Trophoblast cell (in vitro differentiated cells and primary cell): ENCODE measurements around the gene FUT3.

Experiments
- DNase-seq, 2 donors: peaks; one replicate each; pipeline ENCODE4 v3.0.0-alpha.2; 2016
- H2AFZ ChIP-seq: 2 replicates; pipeline ENCODE4 v1.6.1; 2013; ENCODE audit warnings: low read length, moderate library complexity, mild to moderate bottlenecking; ENCODE audit not compliant: insufficient read depth, poor library complexity
- H2AK5ac ChIP-seq: 2 replicates; pipeline ENCODE4 v1.6.1; 2013; ENCODE audit warnings: mild to moderate bottlenecking, low read length
- H2BK120ac ChIP-seq: 2 replicates; pipeline ENCODE4 v1.6.1; 2013; ENCODE audit warnings: low read length, mild to moderate bottlenecking, moderate library complexity; ENCODE audit not compliant: insufficient read depth, poor library complexity
- H2BK12ac ChIP-seq: 2 replicates; pipeline ENCODE4 v1.6.1; 2013; ENCODE audit warnings: mild to moderate bottlenecking, low read length, moderate library complexity
- H2BK5ac ChIP-seq: 2 replicates; pipeline ENCODE4 v1.6.1; 2013; ENCODE audit warnings: low read length, low read depth, moderate library complexity, mild to moderate bottlenecking; ENCODE audit not compliant: poor library complexity
- H3K14ac ChIP-seq: 2 replicates; pipeline ENCODE4 v1.6.1; 2013; ENCODE audit warnings: mild to moderate bottlenecking, low read length
- H3K18ac ChIP-seq: 2 replicates; pipeline ENCODE4 v1.6.1; 2013; ENCODE audit warnings: mild to moderate bottlenecking, low read length
- H3K23ac ChIP-seq: 2 replicates; pipeline ENCODE4 v1.6.1; 2013; ENCODE audit warnings: low read length
- H3K27ac ChIP-seq: 2 replicates; pipeline ENCODE4 v1.5.1; 2013; ENCODE audit warnings: low read depth, mild to moderate bottlenecking, inconsistent platforms, low read length, moderate library complexity
- H3K27me3 ChIP-seq: 2 replicates; pipeline ENCODE4 v1.6.1; 2013; ENCODE audit warnings: inconsistent platforms, mild to moderate bottlenecking, low read length, moderate library complexity; ENCODE audit not compliant: insufficient read depth
- H3K36me3 ChIP-seq, 2 experiments: 1 replicate in 1 of 2; 2 replicates in 1 of 2; pipeline ENCODE4 v1.6.1; 2013; ENCODE audit warnings: low read length in 2 of 2, mild to moderate bottlenecking in 2 of 2, moderate library complexity in 1 of 2; ENCODE audit not compliant: insufficient read depth in 2 of 2, control insufficient read depth in 1 of 2
- H3K4ac ChIP-seq: 2 replicates; pipeline ENCODE4 v1.6.1; 2013; ENCODE audit warnings: low read depth, mild to moderate bottlenecking, low read length, moderate library complexity
- H3K4me1 ChIP-seq, 2 experiments: 1 replicate in 1 of 2; 2 replicates in 1 of 2; pipeline ENCODE4 v1.6.1; 2013; ENCODE audit warnings: low read length in 2 of 2, mild to moderate bottlenecking in 2 of 2, moderate library complexity in 1 of 2; ENCODE audit not compliant: insufficient read depth in 2 of 2, control insufficient read depth in 1 of 2
- H3K4me2 ChIP-seq: 2 replicates; pipeline ENCODE4 v1.6.1; 2013; ENCODE audit warnings: inconsistent platforms, mild to moderate bottlenecking, low read length, moderate library complexity
- H3K4me3 ChIP-seq: 2 replicates; pipeline ENCODE4 v1.5.1; 2013; ENCODE audit warnings: mild to moderate bottlenecking, low read depth, low read length, inconsistent platforms
- H3K79me1 ChIP-seq: one replicate; pipeline ENCODE4 v1.6.1; 2013; ENCODE audit warnings: low read length
- H3K79me2 ChIP-seq: 2 replicates; pipeline ENCODE4 v1.6.1; 2013; ENCODE audit warnings: low read length, mild to moderate bottlenecking; ENCODE audit not compliant: control insufficient read depth, insufficient read depth, poor library complexity
- H3K9ac ChIP-seq: 2 replicates; pipeline ENCODE4 v1.6.1; 2013; ENCODE audit warnings: mild to moderate bottlenecking, low read length
- H3K9me3 ChIP-seq: 2 replicates; pipeline ENCODE4 v1.6.1; 2013; ENCODE audit warnings: low read depth, mild to moderate bottlenecking, control low read depth, inconsistent platforms, low read length; ENCODE audit not compliant: insufficient read depth
- H4K12ac ChIP-seq: 2 replicates; pipeline ENCODE4 v1.6.1; 2013; ENCODE audit warnings: low read depth, mild to moderate bottlenecking, low read length, moderate library complexity
- H4K8ac ChIP-seq: 2 replicates; pipeline ENCODE4 v1.6.1; 2013; ENCODE audit warnings: low read depth, mild to moderate bottlenecking, low read length, moderate library complexity
- H4K91ac ChIP-seq: one replicate; pipeline ENCODE4 v1.6.1; 2013; ENCODE audit warnings: low read depth, mild to moderate bottlenecking, low read length, moderate library complexity
- WGBS: extraction: QIAGEN DNeasy Blood & Tissue Kit; methylation state at CpG from one replicate; pipeline ENCODE4 v1.1.7; 2013; ENCODE audit warnings: missing lambda C conversion rate; ENCODE audit not compliant: insufficient read length, insufficient coverage; ENCODE audit errors: extremely low coverage; 5-methylcytosine and 5-hydroxymethylcytosine counted together

Gene FUT3

DNA sequence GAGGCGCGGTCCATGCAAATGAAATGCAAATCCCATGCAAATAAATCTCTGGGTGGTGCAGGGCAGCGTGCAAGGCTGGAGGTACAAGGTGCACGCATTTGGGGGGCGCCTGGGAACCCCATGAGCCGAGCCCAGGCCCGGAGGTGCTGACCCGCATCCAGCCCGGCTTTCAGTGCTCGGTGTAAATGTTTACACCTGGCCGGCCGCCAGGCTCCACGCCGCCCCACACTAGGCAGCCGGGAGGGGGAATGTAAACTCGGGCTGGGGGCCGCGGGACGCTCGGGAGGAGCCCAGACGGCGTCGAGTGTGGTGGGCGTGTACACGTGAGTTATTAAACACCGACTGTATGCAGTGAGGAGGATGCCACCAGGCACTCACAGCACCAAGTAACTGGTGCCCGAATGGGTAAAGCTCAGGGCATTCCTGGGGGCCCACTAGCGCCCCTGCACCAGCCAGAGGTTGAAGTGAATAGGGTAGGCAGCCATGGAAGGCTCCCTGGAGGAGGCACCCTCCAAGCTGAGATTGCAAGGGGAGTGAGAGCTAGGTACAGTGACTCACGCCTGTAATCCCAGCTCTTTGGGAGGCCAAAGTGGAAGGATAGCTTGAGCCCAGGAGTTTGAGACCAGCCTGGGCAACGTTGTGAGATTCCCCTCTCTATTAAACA is 28.9 kb downstream of the FUT3 start:
- Histone ChIP-seq H3K4me2 (no peak overlapping the region), H3K9me3 (peaks cover 3% of the 10 kb centered on the region), H3K9ac (no peak overlapping the region), H3K4me1 (peaks cover 0 to 3% of the 10 kb centered on the region in 2 experiments), H3K4me3 (no peak overlapping the region), H3K27me3 (no peaks in the 10 kb centered on the region), H2AFZ (no peak overlapping the region), H4K12ac (no peak overlapping the region), H3K23ac (no peak overlapping the region), H4K91ac (no peak overlapping the region), H3K79me2 (no peaks in the 10 kb centered on the region), H3K18ac (no peak overlapping the region), H3K14ac (no peak overlapping the region), H2BK12ac (no peak overlapping the region), H2BK120ac (no peak overlapping the region), H2AK5ac (no peak overlapping the region), H3K79me1 (no peaks in the 10 kb centered on the region), H2BK5ac (no peak overlapping the region), H3K27ac (no peak overlapping the region), H3K36me3 (no peaks in the 10 kb centered on the region), H4K8ac (no peak overlapping the region), H3K4ac (no peak overlapping the region)
- no peak for DNase-seq
- no CpG with 5 or more reads among the region's 30 CpGs for WGBS

- no peak overlapping the region for H4K8ac ChIP-seq
- H2AK5ac ChIP-seq, result no peak overlapping the region
- H3K4me3 ChIP-seq, result no peak overlapping the region
- H3K4me2 ChIP-seq, result no peak overlapping the region
- H3K36me3 ChIP-seq, result no peaks in the 10 kb centered on the region
- H2BK12ac ChIP-seq, result no peak overlapping the region
- no peaks in the 10 kb centered on the region for H3K79me2 ChIP-seq
- H3K27ac ChIP-seq, result no peak overlapping the region
- no peak overlapping the region for H4K12ac ChIP-seq
- peaks cover 3% of the 10 kb centered on the region for H3K9me3 ChIP-seq
- H4K91ac ChIP-seq, result no peak overlapping the region
- H3K4me1 ChIP-seq, result no peaks in the 10 kb centered on the region
- H2BK120ac ChIP-seq, result no peak overlapping the region
- no peak overlapping the region for H2BK5ac ChIP-seq
- H3K4ac ChIP-seq, result no peak overlapping the region
- DNase-seq, result no peak
- no peak overlapping the region for H3K23ac ChIP-seq
- H3K27me3 ChIP-seq, result no peaks in the 10 kb centered on the region
- no peak overlapping the region for H3K18ac ChIP-seq
- H3K79me1 ChIP-seq, result no peaks in the 10 kb centered on the region
- WGBS, result no CpG with 5 or more reads among the region's 8 CpGs
- H3K14ac ChIP-seq, result no peak overlapping the region
- no peak overlapping the region for H3K9ac ChIP-seq
- H2AFZ ChIP-seq, result no peak overlapping the region
Observed at GRCh38 chr19:5821521-5822180, 29.6 kb downstream of the FUT3 start.

- Histone ChIP-seq H3K27me3 (no peaks in the 10 kb centered on the region), H3K4me1 (no peaks in the 10 kb centered on the region), H3K4me3 (no peak overlapping the region), H4K12ac (no peak overlapping the region), H2AFZ (no peak overlapping the region), H2BK5ac (no peak overlapping the region), H3K27ac (no peak overlapping the region), H3K9me3 (peaks cover 3% of the 10 kb centered on the region), H3K14ac (no peak overlapping the region), H4K8ac (no peak overlapping the region), H3K23ac (no peak overlapping the region), H4K91ac (no peak overlapping the region), H2AK5ac (no peak overlapping the region), H2BK12ac (no peak overlapping the region), H3K18ac (no peak overlapping the region), H3K79me1 (no peaks in the 10 kb centered on the region), H2BK120ac (no peak overlapping the region), H3K79me2 (no peaks in the 10 kb centered on the region), H3K4me2 (no peak overlapping the region), H3K4ac (no peak overlapping the region), H3K36me3 (no peaks in the 10 kb centered on the region), H3K9ac (no peak overlapping the region)
- no CpG with 5 or more reads among the region's 6 CpGs for WGBS
- no peak for DNase-seq
Observed at GRCh38 chr19:5820785-5821184, 30.5 kb downstream of the FUT3 start.

GRCh38 chr19:5818594-5818993 is 32.7 kb downstream of the FUT3 start:
- Histone ChIP-seq H3K79me2 (no peaks in the 10 kb centered on the region), H3K79me1 (no peaks in the 10 kb centered on the region), H3K9ac (no peak overlapping the region), H2BK5ac (no peak overlapping the region), H4K91ac (no peak overlapping the region), H3K4me3 (no peak overlapping the region), H2BK120ac (no peak overlapping the region), H4K12ac (no peak overlapping the region), H2AK5ac (no peak overlapping the region), H3K4me2 (no peak overlapping the region), H3K14ac (no peak overlapping the region), H2BK12ac (no peak overlapping the region), H3K9me3 (peaks cover 2% of the 10 kb centered on the region), H4K8ac (no peak overlapping the region), H3K27me3 (no peaks in the 10 kb centered on the region), H3K23ac (no peak overlapping the region), H3K4ac (no peak overlapping the region), H2AFZ (no peak overlapping the region), H3K27ac (no peak overlapping the region), H3K18ac (no peak overlapping the region), H3K36me3 (no peaks in the 10 kb centered on the region), H3K4me1 (no peaks in the 10 kb centered on the region)
- no CpG with 5 or more reads among the region's 10 CpGs for WGBS
- no peak for DNase-seq
